NT2/D1 (cell line): Measurements from ENCODE around the gene TMPRSS11F.

Experiments used
- DNase-seq: peaks from one replicate; pipeline ENCODE4 v3.0.0-alpha.2; 2011; ENCODE audit warnings: low read depth, low spot score
- H3K27me3 ChIP-seq: 2 replicates; pipeline ENCODE4 v1.6.0; 2011; ENCODE audit warnings: mild to moderate bottlenecking; ENCODE audit not compliant: insufficient read length, insufficient read depth
- H3K36me3 ChIP-seq: 2 replicates; pipeline ENCODE4 v1.6.1; 2011; ENCODE audit warnings: mild to moderate bottlenecking, low read length, mixed read lengths; ENCODE audit not compliant: insufficient read depth, insufficient read length
- H3K4me1 ChIP-seq: 2 replicates; pipeline ENCODE4 v1.5.1; 2011; ENCODE audit not compliant: insufficient read depth, insufficient read length
- H3K4me3 ChIP-seq: 2 replicates; pipeline ENCODE4 v1.5.1; 2011; ENCODE audit warnings: low read depth; ENCODE audit not compliant: insufficient read length
- H3K9ac ChIP-seq: 2 replicates; pipeline ENCODE4 v1.6.0; 2011; ENCODE audit warnings: low read depth; ENCODE audit not compliant: insufficient read length
- H3K9me3 ChIP-seq: 2 replicates; pipeline ENCODE4 v1.5.1; 2011; ENCODE audit warnings: mild to moderate bottlenecking, low read length; ENCODE audit not compliant: insufficient read depth
- SUZ12 ChIP-seq: IDR thresholded peaks from 2 replicates; pipeline ENCODE4 v1.6.1; 2011; ENCODE audit not compliant: insufficient read length, insufficient read depth; ENCODE audit errors: extremely low read depth
- YY1 ChIP-seq: IDR thresholded peaks from 2 replicates; pipeline ENCODE4 v1.6.1; 2011; ENCODE audit not compliant: insufficient read length, insufficient read depth
- ZNF274 ChIP-seq: IDR thresholded peaks from 2 replicates; pipeline ENCODE4 v1.6.1; 2011; ENCODE audit warnings: mild to moderate bottlenecking, low read depth, low read length

Gene TMPRSS11F

GRCh38 chr4:68163754-68164153 lies 34.1 kb upstream of the TMPRSS11F start:
- Histone ChIP-seq H3K4me1 (no peaks in the 10 kb centered on the region), H3K9ac (no peak overlapping the region), H3K9me3 (no peaks in the 10 kb centered on the region; the same call in 1 of the 2 replicates), H3K27me3 (no peaks in the 10 kb centered on the region), H3K4me3 (no peak overlapping the region), H3K36me3 (no peaks in the 10 kb centered on the region)
- TF ChIP-seq SUZ12 (no peak), YY1 (no peak), ZNF274 (no peak)
- no peak for DNase-seq

GRCh38 chr4:68162196-68162595 lies 32.5 kb upstream of the TMPRSS11F start:
- Histone ChIP-seq H3K27me3 (no peaks in the 10 kb centered on the region), H3K4me1 (no peaks in the 10 kb centered on the region), H3K9me3 (no peaks in the 10 kb centered on the region; the same call in 1 of the 2 replicates), H3K9ac (no peak overlapping the region), H3K4me3 (no peak overlapping the region), H3K36me3 (no peaks in the 10 kb centered on the region)
- TF ChIP-seq YY1 (no peak), ZNF274 (no peak), SUZ12 (no peak)
- no peak for DNase-seq

- no peak overlapping the region for H3K4me3 ChIP-seq
- no peaks in the 10 kb centered on the region for H3K27me3 ChIP-seq
- no peak for TF ChIP-seq SUZ12
- TF ChIP-seq ZNF274 = no peak
- TF ChIP-seq YY1 = no peak
- H3K36me3 ChIP-seq = no peaks in the 10 kb centered on the region
- no peaks in the 10 kb centered on the region for H3K9me3 ChIP-seq
- no peak overlapping the region for H3K9ac ChIP-seq
- no peaks in the 10 kb centered on the region for H3K4me1 ChIP-seq
- DNase-seq = no peak
Observed at GRCh38 chr4:68152411-68152810, 22.7 kb upstream of the TMPRSS11F start.

GRCh38 chr4:68148800-68149685 lies 19.4 kb upstream of the TMPRSS11F start:
- no peak for DNase-seq
- no peak for TF ChIP-seq SUZ12
- TF ChIP-seq YY1 = no peak
- no peak for TF ChIP-seq ZNF274
- H3K4me1 ChIP-seq = no peaks in the 10 kb centered on the region
- no peak overlapping the region for H3K4me3 ChIP-seq
- H3K9me3 ChIP-seq = no peaks in the 10 kb centered on the region
- no peak overlapping the region for H3K9ac ChIP-seq
- no peaks in the 10 kb centered on the region for H3K36me3 ChIP-seq
- no peaks in the 10 kb centered on the region for H3K27me3 ChIP-seq

GRCh38 chr4:68147079-68147478 lies 17.4 kb upstream of the TMPRSS11F start:
- no peak for DNase-seq
- no peaks in the 10 kb centered on the region for H3K36me3 ChIP-seq
- no peaks in the 10 kb centered on the region for H3K27me3 ChIP-seq
- no peak overlapping the region for H3K4me3 ChIP-seq
- H3K9me3 ChIP-seq = no peaks in the 10 kb centered on the region
- H3K4me1 ChIP-seq = no peaks in the 10 kb centered on the region
- TF ChIP-seq YY1 (no peak), SUZ12 (no peak), ZNF274 (no peak)
- no peak overlapping the region for H3K9ac ChIP-seq

- Histone ChIP-seq H3K4me1 (no peaks in the 10 kb centered on the region), H3K9me3 (no peaks in the 10 kb centered on the region), H3K36me3 (no peaks in the 10 kb centered on the region), H3K4me3 (no peak overlapping the region), H3K9ac (no peak overlapping the region), H3K27me3 (no peaks in the 10 kb centered on the region)
- TF ChIP-seq YY1 (no peak), SUZ12 (no peak), ZNF274 (no peak)
- no peak for DNase-seq
Observed at GRCh38 chr4:68145261-68145660, 15.6 kb upstream of the TMPRSS11F start.

GRCh38 chr4:68141852-68142251 lies 12.2 kb upstream of the TMPRSS11F start:
- DNase-seq = no peak
- no peak for TF ChIP-seq SUZ12
- no peak for TF ChIP-seq ZNF274
- TF ChIP-seq YY1 = no peak

GRCh38 chr4:68132342-68132741 lies 2.7 kb upstream of the TMPRSS11F start:
- no peak overlapping the region for H3K4me3 ChIP-seq
- no peaks in the 10 kb centered on the region for H3K27me3 ChIP-seq
- TF ChIP-seq SUZ12 (no peak), ZNF274 (no peak), YY1 (no peak)
- no peaks in the 10 kb centered on the region for H3K36me3 ChIP-seq
- no peaks in the 10 kb centered on the region for H3K4me1 ChIP-seq
- no peaks in the 10 kb centered on the region for H3K9me3 ChIP-seq
- no peak overlapping the region for H3K9ac ChIP-seq
- no peak for DNase-seq

More at GRCh38 chr4:68141852-68142251, 12.2 kb upstream of the TMPRSS11F start:
- H3K4me3 ChIP-seq = no peak overlapping the region
- H3K36me3 ChIP-seq = no peaks in the 10 kb centered on the region
- H3K27me3 ChIP-seq = no peaks in the 10 kb centered on the region
- H3K9ac ChIP-seq = no peak overlapping the region
- no peaks in the 10 kb centered on the region for H3K9me3 ChIP-seq
- no peaks in the 10 kb centered on the region for H3K4me1 ChIP-seq
